Thymus (tissue), 11 donors: ENCODE data around the gene ZBTB47. TPM values are rescaled to one million over a fixed set of nuclear protein-coding genes. Genes with fewer than 3 reads are reported as not detected.

Experiments used
- DNase-seq, 9 donors: peaks; one replicate each; pipeline ENCODE4 v3.0.0-alpha.2; 2013; ENCODE audit warnings: low spot score in 9 of 9, low read depth in 6 of 9, missing footprints in 1 of 9
- H3K27ac ChIP-seq, 2 donors: one replicate each; pipeline ENCODE4 v1.5.1; 2013; ENCODE audit warnings: control low read depth in 1 of 2, low read depth in 1 of 2, low read length in 1 of 2, mild to moderate bottlenecking in 1 of 2, moderate library complexity in 1 of 2
- H3K27me3 ChIP-seq, 2 donors: one replicate each; pipeline ENCODE4 v1.5.1; 2013; ENCODE audit warnings: low read length in 1 of 2; ENCODE audit not compliant: control insufficient read depth in 2 of 2, insufficient read depth in 1 of 2
- H3K36me3 ChIP-seq, 2 donors: one replicate each; pipeline ENCODE4 v1.5.1; 2013; ENCODE audit warnings: low read length in 1 of 2, mild to moderate bottlenecking in 1 of 2, moderate library complexity in 1 of 2; ENCODE audit not compliant: control insufficient read depth in 2 of 2, insufficient read depth in 2 of 2
- H3K4me1 ChIP-seq, 2 donors: one replicate each; pipeline ENCODE4 v1.5.1; 2013; ENCODE audit warnings: low read length in 2 of 2; ENCODE audit not compliant: control insufficient read depth in 2 of 2, insufficient read depth in 2 of 2
- H3K4me3 ChIP-seq, 2 donors: one replicate each; pipeline ENCODE4 v1.5.1; 2013; ENCODE audit warnings: low read length in 2 of 2, control low read depth in 1 of 2, mild to moderate bottlenecking in 1 of 2
- H3K9me3 ChIP-seq, 2 donors: one replicate each; pipeline ENCODE4 v1.5.1; 2013; ENCODE audit warnings: low read length in 1 of 2, mild to moderate bottlenecking in 1 of 2; ENCODE audit not compliant: control insufficient read depth in 2 of 2, insufficient read depth in 1 of 2
- WGBS: extraction: QIAGEN DNeasy Blood & Tissue Kit; methylation state at CpG from one replicate; pipeline ENCODE4 v1.1.7; 2013; 5-methylcytosine and 5-hydroxymethylcytosine counted together
- polyA plus RNA-seq: library from polyadenylated mRNA; stranded (reverse); fragments of 200-250 nt; gene quantifications from one replicate; pipeline ENCODE4 v1.2.3, GENCODE V29; 2013
- total RNA-seq: library from RNA; stranded (reverse); fragments of 120-200 nt; gene quantifications from one replicate; pipeline ENCODE4 v1.2.4, GENCODE V29; 2013
- donor health status: healthy.

The ZBTB47 gene
- total and polyA plus RNA-seq, 2 donors, result 2.5 to 5.1 TPM

- Histone ChIP-seq H3K27me3 (no peaks in the 10 kb centered on the region), H3K36me3 (no peaks in the 10 kb centered on the region), H3K27ac (no peak overlapping the region), H3K9me3 (no peaks in the 10 kb centered on the region), H3K4me1 (no peaks in the 10 kb centered on the region), H3K4me3 (no peak overlapping the region)
- no peak for DNase-seq
- 78% methylated on average over 8 of the region's 8 CpGs for WGBS
Measured at GRCh38 chr3:42667523-42668412, 14.3 kb downstream of the ZBTB47 start.

- H3K4me1 ChIP-seq, result no peaks in the 10 kb centered on the region
- no peaks in the 10 kb centered on the region for H3K27me3 ChIP-seq
- 82% methylated on average over 2 of the region's 2 CpGs for WGBS
- H3K27ac ChIP-seq, result no peak overlapping the region
- H3K9me3 ChIP-seq, result no peaks in the 10 kb centered on the region
- no peak for DNase-seq
- no peak overlapping the region for H3K4me3 ChIP-seq
- no peaks in the 10 kb centered on the region for H3K36me3 ChIP-seq
Measured at GRCh38 chr3:42668413-42668760, 14.9 kb downstream of the ZBTB47 start.

DNA sequence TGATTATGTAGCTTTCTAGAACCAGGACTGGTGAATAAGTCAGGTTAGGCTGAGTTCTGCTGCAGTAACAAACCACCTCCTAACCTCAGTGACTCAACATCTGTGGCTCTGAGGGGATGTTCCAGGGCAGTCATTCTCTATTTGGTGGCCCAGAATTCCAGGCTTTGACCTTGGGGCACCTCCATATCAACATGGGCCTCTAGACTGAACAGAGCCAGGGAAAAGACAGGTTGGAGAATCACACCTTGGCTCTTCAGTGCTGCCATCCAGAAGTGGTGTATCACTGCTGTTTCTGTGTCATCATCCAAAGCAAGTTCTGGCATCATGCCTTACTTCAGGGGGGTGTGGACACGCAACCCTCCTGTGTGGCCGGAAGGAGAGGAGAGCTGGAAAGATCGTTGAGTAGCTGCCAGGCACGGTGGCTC, 15.3 kb downstream of the ZBTB47 start:
- DNase-seq, result no peak
- 93% methylated on average over 4 of the region's 4 CpGs for WGBS
- Histone ChIP-seq H3K9me3 (no peaks in the 10 kb centered on the region), H3K36me3 (no peaks in the 10 kb centered on the region), H3K4me3 (no peak overlapping the region), H3K27ac (no peak overlapping the region), H3K4me1 (no peaks in the 10 kb centered on the region), H3K27me3 (no peaks in the 10 kb centered on the region)

DNA sequence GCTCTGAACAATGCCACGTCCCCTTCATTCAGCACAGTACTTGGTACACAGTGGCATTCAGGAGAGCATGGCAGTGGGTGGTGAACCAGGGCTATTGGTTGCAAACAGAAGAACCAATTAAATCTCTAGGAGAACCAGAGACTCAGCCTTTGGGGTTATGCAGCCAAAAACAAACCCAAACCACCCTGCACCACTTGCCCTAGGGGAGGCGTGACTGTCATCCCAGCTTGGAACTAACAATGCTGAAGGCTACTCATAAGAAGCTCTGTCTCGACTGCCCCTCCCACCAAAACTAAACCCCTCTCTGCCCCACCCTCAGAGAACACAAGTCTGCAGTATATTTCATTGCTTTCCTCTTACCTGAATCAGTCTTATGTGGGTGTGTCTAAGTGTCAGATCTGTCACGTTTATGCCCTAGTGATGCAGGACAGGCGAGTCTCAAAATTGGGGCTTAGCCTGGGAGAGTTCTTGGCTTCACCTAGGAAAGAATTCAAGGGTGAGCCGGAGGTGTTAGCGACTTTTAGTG, 16.6 kb downstream of the ZBTB47 start:
- H3K4me3 ChIP-seq, result no peak overlapping the region
- no peak for DNase-seq
- no peak overlapping the region for H3K27ac ChIP-seq
- no peaks in the 10 kb centered on the region for H3K4me1 ChIP-seq
- no peaks in the 10 kb centered on the region for H3K36me3 ChIP-seq
- H3K9me3 ChIP-seq, result no peaks in the 10 kb centered on the region
- no peaks in the 10 kb centered on the region for H3K27me3 ChIP-seq
- WGBS, result 93% methylated on average over 7 of the region's 7 CpGs

GRCh38 chr3:42670670-42671069, 17.2 kb downstream of the ZBTB47 start:
- H3K9me3 ChIP-seq, result no peaks in the 10 kb centered on the region
- H3K27ac ChIP-seq, result no peak overlapping the region
- H3K4me3 ChIP-seq, result no peak overlapping the region
- WGBS, result 92% methylated on average over 1 of the region's 1 CpG
- no peaks in the 10 kb centered on the region for H3K27me3 ChIP-seq
- H3K36me3 ChIP-seq, result no peaks in the 10 kb centered on the region
- H3K4me1 ChIP-seq, result no peaks in the 10 kb centered on the region
- no peak for DNase-seq

- Histone ChIP-seq H3K9me3 (no peaks in the 10 kb centered on the region), H3K27me3 (no peaks in the 10 kb centered on the region), H3K36me3 (no peaks in the 10 kb centered on the region), H3K4me3 (no peak overlapping the region), H3K4me1 (no peaks in the 10 kb centered on the region), H3K27ac (no peak overlapping the region)
- WGBS, result 28% methylated on average over 1 of the region's 1 CpG
- no peak for DNase-seq
Measured at GRCh38 chr3:42672515-42672914, 19.0 kb downstream of the ZBTB47 start.

GRCh38 chr3:42673082-42673481, 19.6 kb downstream of the ZBTB47 start:
- Histone ChIP-seq H3K36me3 (no peaks in the 10 kb centered on the region), H3K4me3 (no peak overlapping the region), H3K27me3 (no peaks in the 10 kb centered on the region), H3K4me1 (no peaks in the 10 kb centered on the region), H3K9me3 (no peaks in the 10 kb centered on the region), H3K27ac (no peak overlapping the region)
- DNase-seq, result no peak

DNA sequence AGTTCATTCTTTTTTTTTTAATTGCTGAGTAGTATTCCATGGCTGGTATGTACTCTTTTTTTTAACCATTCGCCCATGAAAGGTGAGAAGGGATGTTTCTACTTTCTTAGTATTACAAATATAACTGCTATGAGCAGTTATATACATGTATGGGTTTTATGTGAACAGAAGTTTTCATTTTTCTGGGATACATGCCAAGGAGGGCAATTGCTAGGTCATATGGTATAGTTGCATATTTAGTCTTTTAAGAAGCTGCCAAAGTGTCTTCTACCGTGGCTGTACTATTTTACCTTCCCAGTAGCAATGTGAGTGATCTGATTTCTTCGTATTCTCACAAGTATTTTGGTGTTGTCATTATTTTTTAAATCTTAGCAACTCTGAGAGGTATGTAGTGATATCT, 20.6 kb downstream of the ZBTB47 start:
- Histone ChIP-seq H3K9me3 (no peaks in the 10 kb centered on the region), H3K27me3 (no peaks in the 10 kb centered on the region), H3K4me1 (no peaks in the 10 kb centered on the region), H3K4me3 (no peak overlapping the region), H3K36me3 (no peaks in the 10 kb centered on the region), H3K27ac (no peak overlapping the region)
- WGBS, result 84% methylated on average over 3 of the region's 3 CpGs
- DNase-seq, result no peak

DNA sequence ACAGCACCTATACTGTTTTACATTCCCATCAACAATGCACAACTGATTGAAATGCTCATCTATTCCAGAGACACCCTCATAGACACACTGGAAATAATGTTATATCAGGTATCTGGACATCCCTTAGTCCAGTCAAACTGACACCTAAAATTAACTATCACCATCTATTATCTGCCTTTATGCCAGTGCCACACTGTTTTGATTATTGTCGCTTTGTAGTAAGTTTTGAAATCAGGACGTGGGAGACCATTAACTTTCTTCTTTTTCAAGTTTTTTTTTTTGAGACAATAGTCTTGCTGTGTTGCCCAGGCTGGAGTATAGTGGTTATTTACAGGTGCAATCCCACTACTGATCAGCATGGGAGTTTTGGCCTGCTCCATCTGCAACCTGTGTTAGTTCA, 22.4 kb downstream of the ZBTB47 start:
- DNase-seq, result no peak
- no peaks in the 10 kb centered on the region for H3K27me3 ChIP-seq
- H3K27ac ChIP-seq, result no peak overlapping the region
- no peaks in the 10 kb centered on the region for H3K36me3 ChIP-seq
- no peak overlapping the region for H3K4me3 ChIP-seq
- no peaks in the 10 kb centered on the region for H3K4me1 ChIP-seq
- WGBS, result 88% methylated on average over 2 of the region's 2 CpGs
- no peaks in the 10 kb centered on the region for H3K9me3 ChIP-seq
